ENCODE measurements around the gene KIAA1191.
A peak's percentile ranks its signal among the peaks of the same experiment; 100 is the strongest.

The KIAA1191 gene

DNA sequence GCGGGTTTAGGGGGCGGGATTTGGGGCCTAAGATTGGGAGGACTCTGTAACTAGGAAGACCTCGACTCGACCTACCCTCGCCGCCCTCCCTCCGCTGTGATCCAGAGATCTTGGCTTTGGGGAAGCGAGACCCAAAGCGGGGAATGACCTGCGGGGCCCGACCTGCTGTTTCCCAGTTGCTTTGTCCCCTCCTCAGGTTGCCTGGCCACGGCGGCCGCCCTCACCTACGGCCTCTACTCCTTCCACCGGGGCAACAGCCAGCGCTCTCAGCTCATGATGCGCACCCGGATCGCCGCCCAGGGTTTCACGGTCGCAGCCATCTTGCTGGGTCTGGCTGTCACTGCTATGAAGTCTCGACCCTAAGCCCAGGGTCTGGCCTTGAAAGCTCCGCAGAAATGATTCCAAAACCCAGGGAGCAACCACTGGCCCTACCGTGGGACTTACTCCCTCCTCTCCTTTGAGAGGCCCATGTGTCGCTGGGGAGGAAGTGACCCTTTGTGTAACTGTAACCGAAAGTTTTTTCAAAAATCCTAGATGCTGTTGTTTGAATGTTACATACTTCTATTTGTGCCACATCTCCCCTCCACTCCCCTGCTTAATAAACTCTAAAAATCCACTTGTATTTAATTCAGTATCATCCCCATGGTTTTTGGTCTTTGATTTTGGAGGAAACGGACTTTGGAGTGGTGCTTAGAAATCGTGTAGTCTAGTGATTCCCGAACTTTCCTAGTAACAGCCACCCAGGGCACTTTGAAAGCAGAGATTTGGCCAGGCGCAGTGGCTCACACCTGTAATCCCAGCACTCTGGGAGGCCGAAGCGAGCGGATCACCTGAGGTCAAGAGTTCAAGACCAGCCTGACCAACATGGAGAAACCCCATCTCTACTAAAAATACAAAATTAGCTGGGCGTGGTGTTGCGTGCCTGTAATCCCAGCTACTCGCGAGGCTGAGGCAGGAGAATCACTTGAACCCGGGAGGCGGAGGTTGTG lies 27.9 kb upstream of the KIAA1191 start:
- no peak for DNase-seq

DNA sequence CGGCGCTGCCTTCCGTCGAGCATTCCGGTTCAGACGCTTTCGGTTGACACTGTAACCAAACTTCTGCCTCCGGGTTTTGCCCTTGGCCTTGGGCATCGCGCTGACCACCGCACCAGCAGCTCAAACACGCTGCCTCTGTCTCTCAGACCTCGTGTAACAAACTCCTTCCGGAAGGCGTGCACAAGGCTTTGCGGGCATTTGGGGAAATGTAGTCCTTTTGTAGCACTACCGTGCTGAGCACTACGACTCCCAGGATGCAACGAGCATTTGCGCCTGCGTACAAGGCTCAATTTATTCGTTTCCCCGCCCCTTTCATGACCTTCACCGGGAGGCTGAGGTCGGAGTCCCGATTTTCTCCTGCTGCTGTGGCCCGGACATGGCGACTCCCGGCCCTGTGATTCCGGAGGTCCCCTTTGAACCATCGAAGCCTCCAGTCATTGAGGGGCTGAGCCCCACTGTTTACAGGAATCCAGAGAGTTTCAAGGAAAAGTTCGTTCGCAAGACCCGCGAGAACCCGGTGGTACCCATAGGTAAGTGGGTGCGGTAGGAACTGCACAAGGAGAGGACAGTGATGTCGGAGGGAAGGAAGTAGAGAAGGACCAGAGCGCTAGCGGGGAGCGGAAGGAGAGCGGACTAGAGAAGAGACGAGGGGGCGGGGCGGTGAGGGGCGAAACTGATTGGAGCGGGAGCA lies 27.0 kb upstream of the KIAA1191 start, which contains the start of the genes HIGD2A and NOP16:
Gene HIGD2A, plus strand, starts transcription at position 308 of the 691 bp plus-strand sequence. Its CDS starts 69 bp downstream, at position 377.
Gene NOP16, minus strand, starts transcription at position 155 of the 691 bp plus-strand sequence. Its CDS starts 59 bp downstream, at position 96.
- DNase-seq = peak; percentile 90

DNA sequence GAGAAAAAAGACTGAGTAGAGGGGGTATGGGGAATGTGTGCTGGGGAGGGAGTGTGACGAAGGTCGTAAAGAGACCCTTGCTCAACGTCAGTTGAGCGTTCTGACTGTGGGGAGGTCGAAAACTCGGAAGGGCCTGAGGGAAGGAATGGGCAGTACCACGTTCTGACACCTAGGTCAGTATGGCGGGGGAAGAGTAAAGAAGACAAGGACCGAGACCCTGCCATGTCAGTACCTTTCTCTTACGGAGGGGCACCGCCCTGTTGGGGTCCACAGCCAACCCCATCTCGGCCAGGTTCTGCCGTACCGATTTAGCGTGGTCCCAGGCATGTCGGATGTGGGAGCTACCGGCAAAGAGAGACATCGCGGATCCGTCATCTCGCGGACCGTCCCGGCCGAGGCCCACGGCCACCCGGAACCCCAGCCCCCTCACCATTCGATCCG lies 26.5 kb upstream of the KIAA1191 start:
- no peak for DNase-seq

DNA sequence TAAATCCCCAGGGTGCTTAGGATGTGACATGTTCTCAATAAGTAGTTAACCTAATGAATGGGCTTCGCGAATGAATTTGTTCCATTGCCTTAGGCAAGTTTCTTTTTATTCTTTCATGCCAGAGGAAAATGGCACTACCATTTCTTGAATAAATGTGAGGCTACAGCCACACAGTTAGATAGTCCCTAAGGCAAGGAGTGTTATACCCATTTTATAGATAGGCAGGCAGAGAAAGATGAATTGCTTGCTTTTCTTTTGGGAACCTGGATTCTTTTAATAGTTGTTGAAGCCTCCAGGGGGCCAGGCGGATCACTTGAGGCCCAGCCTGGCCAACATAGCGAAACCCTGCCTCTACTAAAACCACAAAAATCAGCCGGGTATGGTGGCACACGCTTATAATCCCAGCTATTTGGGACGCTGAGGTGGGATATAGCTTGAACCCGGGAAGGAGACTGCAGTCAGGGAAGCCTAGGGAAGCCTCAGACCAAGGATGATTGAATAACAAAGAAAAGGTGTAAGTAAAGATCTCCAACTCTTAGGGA lies 25.9 kb upstream of the KIAA1191 start:
- no peak for DNase-seq

DNA sequence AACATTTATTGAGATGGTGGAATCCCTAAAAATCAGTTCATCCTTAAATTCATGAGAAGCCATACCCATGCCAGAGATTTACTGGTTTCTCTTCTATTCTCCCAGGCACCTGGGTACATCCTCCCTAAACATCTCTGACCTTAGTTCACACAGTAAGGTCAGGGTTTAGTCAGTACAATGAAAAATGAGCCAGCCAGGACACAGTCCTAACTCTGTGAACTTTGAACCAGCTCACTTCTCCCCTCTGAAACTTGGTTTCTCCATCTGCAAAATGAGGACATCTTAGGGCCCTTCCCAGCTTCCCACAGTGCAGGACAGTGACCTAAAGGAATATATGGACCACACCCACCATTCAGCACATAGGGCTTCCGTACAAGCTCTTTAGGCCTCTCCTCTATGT lies 24.9 kb upstream of the KIAA1191 start:
- no peak for DNase-seq

DNA sequence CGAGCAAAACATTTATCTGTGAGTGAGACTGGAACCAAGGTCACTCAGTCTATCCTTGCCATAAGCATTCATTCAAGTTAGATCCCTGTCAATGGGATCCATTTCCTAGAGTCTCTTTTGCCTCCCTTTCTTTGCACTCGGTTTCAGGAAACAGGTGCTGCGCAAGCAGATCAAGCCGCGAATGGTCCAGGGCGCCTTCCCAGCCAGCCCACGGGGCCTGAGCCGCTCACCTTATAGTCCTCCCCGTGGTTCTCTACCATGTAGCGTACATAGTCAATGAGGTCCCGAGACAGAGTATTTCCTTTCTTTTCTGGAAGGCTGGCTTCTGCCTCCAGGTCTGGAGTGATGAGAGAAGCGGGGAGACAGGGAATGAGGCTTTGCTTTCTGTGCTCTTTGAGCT lies 23.4 kb upstream of the KIAA1191 start:
- no peak for DNase-seq

DNA sequence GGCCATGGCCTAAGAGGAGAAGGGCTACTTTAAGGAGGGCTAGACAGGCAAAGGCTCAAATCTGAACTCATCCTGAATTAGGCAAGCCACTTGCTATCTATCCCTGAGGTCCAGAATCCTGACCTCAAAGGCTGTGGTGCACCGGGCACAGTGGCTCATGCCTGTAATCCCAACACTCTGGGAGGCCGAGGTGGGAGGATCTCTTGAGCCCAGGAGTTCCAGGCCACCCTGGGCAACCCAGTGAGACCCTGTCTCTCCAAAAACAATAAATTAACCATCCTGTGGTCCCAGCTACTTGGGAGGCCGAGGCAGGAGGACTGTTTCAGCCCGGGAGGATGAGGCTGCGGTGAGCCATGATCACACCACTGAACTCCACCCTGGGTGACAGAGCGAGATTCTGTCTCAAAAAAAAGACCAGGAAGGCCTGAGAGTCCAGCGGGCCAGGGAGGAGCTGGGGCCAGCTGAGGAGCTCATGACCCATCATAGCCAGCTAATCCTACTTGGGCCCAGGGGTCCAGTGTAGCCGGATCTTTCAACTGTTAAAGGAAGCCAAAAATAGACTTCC lies 22.9 kb upstream of the KIAA1191 start:
- DNase-seq = no peak

DNA sequence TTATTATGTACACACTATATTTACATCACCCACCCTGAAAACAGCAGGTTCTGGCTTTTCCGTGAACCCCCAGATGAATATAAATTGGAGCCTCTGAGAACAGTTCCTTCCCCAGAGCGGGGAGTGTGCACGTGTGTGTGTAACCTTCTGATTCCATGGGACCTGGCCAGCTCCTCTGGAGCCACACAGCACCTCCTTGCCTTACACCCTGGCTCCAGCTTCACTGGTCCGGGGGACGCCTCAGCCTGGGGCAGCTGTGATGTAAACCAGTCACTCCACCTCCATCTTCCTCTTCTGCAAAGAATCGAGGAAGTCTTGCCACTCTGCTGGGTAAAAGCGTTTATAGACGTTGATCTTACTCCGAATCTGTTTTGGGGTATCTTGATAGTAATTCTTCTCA lies 22.4 kb upstream of the KIAA1191 start:
- DNase-seq = no peak

DNA sequence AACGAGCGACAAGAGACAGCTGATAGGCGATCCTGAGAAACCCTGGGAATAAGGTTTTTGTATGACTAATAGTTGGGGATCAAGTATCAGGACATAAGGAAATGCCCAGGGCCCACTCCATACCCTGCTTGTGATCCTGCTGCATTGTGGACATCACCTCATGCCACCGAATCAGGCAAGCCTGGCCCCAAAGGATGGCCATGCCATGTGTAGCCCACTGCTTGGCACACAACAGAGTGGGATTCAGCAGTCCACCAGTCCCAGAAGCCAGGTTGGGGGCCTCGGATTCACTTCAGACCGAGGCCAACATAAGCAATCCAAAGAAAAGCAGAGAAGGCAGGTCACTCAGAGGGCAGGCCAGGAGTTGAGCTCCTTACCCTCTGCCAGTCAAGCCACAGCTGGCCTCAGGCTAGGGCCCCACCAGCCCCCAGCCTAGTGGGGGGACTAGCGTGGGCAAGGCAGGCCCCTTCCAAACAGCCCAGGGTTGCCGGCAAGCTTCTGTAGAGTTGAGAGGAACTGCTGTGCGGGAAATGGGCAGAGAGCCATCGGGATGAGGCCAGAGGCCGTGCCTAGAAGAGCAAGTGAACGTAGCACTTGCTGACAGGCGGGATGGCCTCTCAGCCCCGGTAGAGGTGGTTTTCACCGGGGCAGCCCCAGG lies 21.8 kb upstream of the KIAA1191 start:
- no peak for DNase-seq

DNA sequence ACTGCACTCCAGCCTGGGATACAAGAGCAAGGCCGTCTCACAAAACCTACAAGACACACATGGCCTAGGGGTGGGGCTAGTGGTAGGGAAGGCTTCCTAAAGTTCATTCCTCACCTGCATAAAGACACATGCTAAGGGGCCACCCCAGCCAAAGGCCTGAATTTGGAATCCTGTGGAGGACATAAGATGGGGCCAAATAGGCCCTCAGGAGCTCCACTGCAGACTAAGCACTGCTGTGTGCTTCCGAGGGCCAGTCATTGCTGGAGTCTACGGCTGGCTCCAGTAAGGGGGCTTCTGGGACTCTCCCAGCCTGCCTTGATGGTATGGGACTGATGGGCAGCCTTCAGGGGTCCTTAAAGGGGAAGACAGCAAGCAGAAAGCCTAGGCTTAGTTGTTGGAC lies 21.2 kb upstream of the KIAA1191 start:
- DNase-seq = no peak

DNA sequence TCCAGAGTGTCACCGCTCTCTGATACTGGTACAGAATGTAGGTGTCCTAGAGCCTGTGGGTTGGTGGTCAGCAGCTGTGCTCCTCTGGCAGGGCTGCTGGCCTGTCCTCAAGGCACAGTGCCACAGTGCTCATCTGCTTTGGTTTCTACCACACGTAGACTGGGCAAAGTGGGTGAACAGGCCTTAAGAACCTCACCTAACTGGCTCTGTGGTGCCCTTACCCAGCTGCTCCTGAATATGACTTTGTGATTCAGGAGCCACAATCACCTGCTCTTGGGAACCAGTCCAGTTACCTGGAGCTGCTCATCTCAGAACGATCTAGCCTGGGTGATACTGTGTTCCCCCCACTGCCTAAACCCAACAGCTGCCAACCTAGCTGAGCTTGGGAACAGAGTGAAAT lies 20.4 kb upstream of the KIAA1191 start:
- no peak for DNase-seq

DNA sequence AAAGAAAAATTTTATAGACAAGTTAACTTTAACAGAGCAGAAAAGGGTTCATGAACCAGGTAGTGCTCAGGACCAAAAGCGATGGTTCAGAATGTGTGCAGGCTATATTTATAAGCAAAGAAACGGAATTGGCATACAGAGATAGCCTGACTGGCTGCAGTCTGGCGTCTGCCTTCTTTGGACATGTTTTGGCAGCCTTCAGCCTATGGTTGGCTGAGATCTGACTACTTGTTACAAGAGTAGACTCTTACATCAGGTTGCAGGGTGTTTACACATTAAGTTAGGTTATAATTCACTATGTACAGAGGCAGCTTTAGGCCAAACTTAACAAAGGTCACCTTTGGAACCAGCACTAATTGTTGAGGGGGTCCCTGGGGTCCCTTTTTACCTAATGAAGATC lies 19.9 kb upstream of the KIAA1191 start:
- no peak for DNase-seq

DNA sequence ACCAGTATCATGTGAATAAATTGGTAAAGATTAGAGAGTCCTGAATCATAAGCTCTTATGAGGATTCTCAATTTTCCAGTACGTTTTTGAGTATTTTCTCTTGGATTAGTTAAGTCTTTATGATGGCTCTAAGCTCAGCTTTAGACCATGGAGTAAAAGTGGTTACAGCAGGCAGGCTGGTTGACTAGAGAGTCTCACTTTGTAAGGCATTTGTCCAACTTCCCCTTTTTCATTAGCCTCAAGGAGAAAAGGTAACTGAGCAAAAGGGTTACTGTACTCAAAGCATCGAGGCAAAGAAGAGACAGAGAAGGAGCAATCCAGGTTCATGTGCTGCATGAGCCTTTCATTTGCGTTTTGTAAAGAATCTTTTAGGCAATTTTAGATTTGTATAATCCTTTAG lies 18.3 kb upstream of the KIAA1191 start:
- DNase-seq = no peak

DNA sequence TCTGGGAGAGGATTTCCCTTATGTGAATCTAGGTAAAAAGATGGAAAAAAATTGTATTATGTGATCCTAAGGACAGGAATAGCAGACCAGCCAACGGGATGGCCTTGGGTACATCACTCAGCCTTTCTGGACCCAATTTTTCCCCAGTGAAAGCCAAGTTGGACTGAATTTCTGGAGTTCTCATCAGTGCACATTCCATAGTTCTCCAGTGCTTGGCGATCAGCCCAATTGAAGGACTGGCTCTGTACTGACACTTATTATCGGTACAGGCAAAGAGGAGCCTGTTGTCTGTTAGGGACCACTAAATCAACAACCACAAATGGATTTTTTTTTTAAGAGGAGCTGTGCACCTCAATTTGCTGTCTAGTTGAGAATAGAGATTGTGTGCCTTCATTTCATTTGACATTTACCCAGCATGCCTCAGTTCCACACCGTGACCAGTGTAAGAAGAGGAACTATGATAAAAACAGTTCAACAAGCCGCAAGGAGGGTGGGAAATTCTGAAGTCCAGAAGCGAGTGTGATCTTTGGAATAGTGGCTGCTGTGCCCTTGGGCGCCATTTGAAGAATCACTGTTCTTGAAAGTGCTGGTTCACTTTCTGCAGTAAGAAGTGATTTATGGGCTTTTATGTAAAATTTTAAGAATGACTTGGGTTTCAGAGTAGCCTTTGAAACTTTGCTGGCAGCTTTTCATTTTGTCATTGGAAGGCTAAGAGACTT lies 11.7 kb upstream of the KIAA1191 start:
- DNase-seq = no peak

DNA sequence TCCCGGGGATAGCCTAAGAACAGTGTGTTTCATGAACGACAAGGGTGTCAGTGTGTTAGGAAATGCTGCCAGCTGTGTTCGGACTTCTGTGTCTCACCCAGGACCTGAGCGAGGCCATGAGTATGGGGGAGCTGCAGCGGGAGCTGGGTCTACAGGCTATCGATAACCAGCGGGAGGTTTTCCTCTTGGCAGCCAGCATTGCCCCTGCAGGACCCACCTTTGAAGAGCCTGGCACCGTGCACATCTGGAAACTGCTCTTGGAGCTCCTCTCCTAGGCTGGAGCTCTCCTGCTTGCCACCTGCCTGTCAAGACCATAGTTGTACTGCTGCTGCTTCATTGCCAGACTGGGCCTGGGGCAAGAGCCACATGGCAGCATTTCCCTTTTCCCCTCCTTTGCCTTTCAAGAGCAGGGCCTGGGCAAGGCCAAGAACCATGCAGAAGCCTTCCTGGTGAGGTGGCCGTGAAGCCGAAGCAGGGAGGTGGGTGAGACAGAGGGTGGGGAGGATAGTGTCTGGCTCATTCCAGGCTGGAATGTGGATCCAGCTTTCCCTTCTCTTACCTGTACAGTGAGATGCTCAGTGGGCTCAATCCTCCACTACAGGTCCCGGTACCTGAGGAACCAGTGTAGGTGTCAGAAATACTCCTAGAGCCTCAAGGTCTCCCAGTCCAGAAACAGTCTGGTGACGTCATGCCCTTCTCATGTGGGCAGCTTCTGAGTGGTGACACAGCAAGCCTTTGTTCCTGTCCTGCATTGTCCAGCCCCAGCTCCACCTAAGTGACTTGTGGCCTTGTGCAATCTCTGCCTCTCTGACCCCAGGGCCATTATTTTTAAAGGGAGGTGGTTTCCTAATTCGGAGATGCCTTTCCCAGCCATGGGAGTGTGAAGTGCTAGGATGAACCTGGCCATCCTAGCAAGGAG lies 10.3 kb upstream of the KIAA1191 start:
- DNase-seq = no peak

DNA sequence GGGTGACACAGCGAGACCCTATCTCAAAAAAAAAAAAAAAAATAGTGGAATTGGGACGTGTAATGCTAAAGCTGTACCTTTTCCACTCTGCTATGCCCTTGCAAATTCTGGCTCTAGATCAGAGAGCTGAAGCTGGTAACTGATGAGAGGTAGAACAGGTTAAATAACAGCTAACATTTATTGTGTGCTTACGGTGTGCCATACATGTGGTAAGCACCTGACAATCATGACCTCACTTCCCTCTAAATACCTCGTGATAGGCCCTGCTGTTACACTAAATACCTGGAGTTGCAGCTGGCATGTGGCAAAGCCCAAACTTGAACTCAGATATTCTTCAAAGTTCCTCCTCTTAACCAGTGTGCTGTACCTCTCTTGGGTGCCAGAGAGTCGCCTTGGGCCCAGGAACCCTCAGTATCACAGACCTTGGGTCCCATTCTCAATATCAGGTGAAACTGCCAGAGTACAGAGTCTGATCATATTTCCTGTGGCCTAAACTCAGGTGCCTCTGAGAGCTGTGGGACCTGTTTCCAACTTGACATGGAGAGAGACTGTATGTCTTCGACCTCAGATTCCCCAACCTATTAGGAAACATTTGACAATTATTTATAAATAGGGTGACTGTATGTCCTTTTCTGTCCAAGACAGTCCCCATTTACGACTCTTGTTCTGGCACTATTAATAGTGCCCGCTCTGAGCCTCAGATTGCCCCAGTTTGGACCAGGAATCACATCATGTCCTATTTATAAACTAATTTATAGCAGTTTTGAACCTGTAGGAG lies 8.6 kb upstream of the KIAA1191 start:
- DNase-seq = no peak

DNA sequence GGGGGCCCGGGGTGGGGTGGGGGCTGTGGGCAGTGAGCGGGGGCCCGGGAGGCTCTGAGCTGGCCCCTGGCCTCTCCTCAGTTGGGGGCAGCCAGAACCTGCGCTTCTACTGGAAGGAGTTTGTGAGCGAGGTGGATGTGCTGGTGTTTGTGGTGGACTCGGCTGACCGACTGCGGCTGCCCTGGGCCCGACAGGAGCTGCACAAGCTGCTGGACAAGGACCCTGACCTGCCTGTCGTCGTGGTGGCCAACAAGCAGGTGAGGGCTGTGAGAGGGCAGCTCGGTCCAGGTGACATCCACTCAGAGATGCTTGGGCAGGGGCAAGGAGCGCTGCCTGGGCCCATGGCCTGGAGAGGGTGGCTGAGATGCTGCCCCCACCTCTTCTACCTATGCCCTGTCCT lies 7.2 kb upstream of the KIAA1191 start:
- no peak for DNase-seq

DNA sequence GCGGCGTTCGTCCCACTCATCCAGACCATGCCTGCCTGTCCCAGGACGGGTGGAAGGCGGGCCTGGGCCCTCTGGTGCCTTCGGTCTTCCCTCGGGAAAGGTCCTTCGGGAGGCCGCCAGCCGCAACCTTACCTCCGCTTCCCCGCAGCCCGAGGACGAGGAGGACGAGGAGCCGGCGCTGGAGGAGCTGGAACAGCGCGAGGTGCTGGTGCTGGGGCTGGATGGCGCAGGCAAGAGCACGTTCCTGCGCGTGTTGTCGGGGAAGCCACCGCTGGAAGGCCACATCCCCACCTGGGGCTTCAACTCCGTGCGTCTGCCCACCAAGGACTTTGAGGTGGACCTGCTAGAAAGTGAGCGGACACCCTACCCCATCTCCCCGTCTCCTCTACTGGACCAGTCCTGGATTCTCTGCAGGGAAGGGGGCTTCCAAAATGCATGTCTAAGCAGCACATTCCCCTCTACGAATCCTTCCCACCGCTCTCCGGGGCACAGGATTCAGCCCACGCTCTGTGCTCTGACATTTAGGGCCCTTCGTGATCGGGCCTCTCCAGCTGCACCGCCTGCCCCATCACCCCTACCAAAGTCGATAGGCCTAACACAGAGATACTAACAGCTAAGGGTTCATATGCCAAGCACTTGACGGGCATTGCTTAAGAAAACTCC lies 4.8 kb upstream of the KIAA1191 start:
- no peak for DNase-seq

Data from NCI-H524 treated with DMSO at 0.1 percent for 48 hours (cell line).